Measurements from ENCODE around the gene KCNJ9. TPM values are rescaled to one million over a fixed set of nuclear protein-coding genes. Genes with fewer than 3 reads are reported as not detected.

KCNJ9 gene
- total and polyA plus RNA-seq, 2 of the 4 experiments (the other 2 are of a cell fraction), result not detected

DNA sequence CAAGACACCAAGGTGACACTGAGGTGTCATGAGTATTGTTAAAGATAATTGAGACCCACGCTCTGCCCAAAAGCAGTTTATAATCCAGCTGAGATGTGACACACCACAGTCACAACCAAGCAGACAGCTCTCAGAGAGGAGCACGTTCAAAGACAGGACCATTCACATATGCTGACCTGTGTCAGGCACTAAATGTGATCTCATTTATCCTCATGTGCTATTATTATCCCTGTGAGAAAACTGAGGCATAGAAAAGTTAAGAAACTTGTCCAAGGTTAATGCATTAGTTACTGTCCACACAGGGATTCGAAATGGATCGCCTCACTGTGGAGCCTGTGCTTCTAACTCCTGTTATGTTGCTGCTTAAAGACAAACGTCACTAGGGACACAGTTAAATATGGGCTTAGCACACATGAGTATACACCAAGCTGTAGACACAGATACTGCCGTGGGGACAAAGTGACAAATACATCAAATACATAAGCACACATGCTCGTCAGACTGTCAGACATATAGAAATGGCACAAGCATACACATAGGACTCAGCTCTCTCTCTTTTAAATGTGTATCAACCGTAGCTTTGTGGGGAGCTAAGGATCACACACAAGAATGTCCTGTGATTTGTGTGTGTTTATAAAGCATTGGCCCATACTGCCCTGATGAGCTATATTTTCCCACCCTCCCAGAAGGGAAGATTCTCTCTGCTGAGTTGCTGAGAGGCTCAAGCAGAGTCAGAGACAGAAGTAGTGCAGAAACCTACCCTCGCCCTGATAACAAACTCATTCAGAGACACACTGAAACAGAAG lies 20.6 kb downstream of the KCNJ9 start:
- Histone ChIP-seq H3K4me1 (ENCODE audit: control insufficient read depth, insufficient read depth, low read length) (peaks cover 17% of the 10 kb centered on the region), H3K9ac (ENCODE audit: low read depth, low read length) (no peak overlapping the region), H2BK120ac (ENCODE audit: low read depth, low read length) (no peak overlapping the region), H3K56ac (ENCODE audit: extremely low read depth, insufficient read depth, low read length) (no peak overlapping the region), H2AK5ac (ENCODE audit: low read depth, low read length) (no peak overlapping the region; the same call in 1 of the 2 replicates), H2BK20ac (ENCODE audit: low read depth, low read length) (no peak overlapping the region), H3K79me1 (ENCODE audit: low read depth in 1 of 2, low read length in 2 of 2) (peaks cover 0 to 8% of the 10 kb centered on the region in 2 experiments; a peak in 2 of 4 replicates), H4K8ac (ENCODE audit: low read depth in 2 of 2, low read length in 2 of 2) (peak overlapping the region; percentile 11 to 15; a peak in 2 of 4 replicates), H4K20me1 (ENCODE audit: insufficient read depth, low read length) (no peaks in the 10 kb centered on the region), H3K27me3 (ENCODE audit: control insufficient read depth, insufficient read depth, low read length) (peaks cover 6% of the 10 kb centered on the region), H2BK15ac (ENCODE audit: low read depth, low read length) (0 out of 3 replicates have a peak overlapping the region, but pooled peaks have one; percentile 25), H4K91ac (ENCODE audit: insufficient read depth, low read depth, low read length) (no peak overlapping the region), H3K23ac (ENCODE audit: low read depth, low read length) (no peak overlapping the region), H3K9me1 (ENCODE audit: insufficient read depth, low read length) (no peaks in the 10 kb centered on the region), H3K4ac (ENCODE audit: low read depth, low read length) (no peak overlapping the region; the same call in 1 of the 2 replicates), H4K5ac (ENCODE audit: low read depth, low read length) (no peak overlapping the region), H2BK5ac (ENCODE audit: low read depth, low read length, poor library complexity, severe bottlenecking) (no peak overlapping the region), H3K36me3 (ENCODE audit: control insufficient read depth, insufficient read depth, low read length) (no peaks in the 10 kb centered on the region), H3K14ac (replicated peaks; ENCODE audit: low read depth, low read length) (no peak overlapping the region), H3K18ac (ENCODE audit: low read depth, low read length) (no peak overlapping the region), H3K4me3 (ENCODE audit: insufficient read depth, low read depth, low read length) (no peak overlapping the region), H2AK9ac (replicated peaks; ENCODE audit: low read depth, low read length, poor library complexity) (no peak overlapping the region), H3K27ac (ENCODE audit: insufficient read depth, low read length) (no peak overlapping the region), H3K4me2 (ENCODE audit: low read depth, low read length) (no peak overlapping the region), H3K9me3 (ENCODE audit: control insufficient read depth, insufficient read depth, low read length) (no peaks in the 10 kb centered on the region), H2AFZ (replicated peaks; ENCODE audit: low read length, poor library complexity) (peak overlapping the region; percentile 55)
- dilution Hi-C loops (cut with HindIII; ENCODE audit: low sequenced_read_pairs, unreplicated experiment), result loop anchor here (10.0 kb wide), 1 partner anchor 113 kb away; no protein-coding TSS in a partner anchor
- 20% methylated on average over 1 of the region's 9 CpGs; no CpG with 5 or more reads in 1 of the 2 experiments for WGBS, 2 experiments (ENCODE audit: extremely low coverage in 2 of 2, insufficient read length in 1 of 2)
- ATAC-seq (ENCODE audit: low read depth) (no peak), DNase-seq (peak; percentile 33)
- ChIA-PET CTCF (interaction anchor here (0.6 to 3.2 kb wide), 19 partner anchors 15 to 505 kb away, joined by 3 to 25 read pairs (median 4); no protein-coding TSS in a partner anchor), POLR2A (ENCODE audit: unreplicated experiment) (no interaction called here)
- in situ Hi-C loops (cut with MboI; ENCODE audit: low sequenced_read_pairs), result no loop called here
- intact Hi-C loops (cut with micrococcal nuclease), result loop anchor here (1.0 kb wide), 4 partner anchors 91 to 274 kb away; no protein-coding TSS in a partner anchor
- no TSS peak for BruUV-seq (replicated peaks)
- TF ChIP-seq MXI1 (IDR thresholded peaks at IDR 0.05; ENCODE audit: borderline replicate concordance, low read depth, low read length), result no peak
- TF ChIP-seq, protein P1, sequence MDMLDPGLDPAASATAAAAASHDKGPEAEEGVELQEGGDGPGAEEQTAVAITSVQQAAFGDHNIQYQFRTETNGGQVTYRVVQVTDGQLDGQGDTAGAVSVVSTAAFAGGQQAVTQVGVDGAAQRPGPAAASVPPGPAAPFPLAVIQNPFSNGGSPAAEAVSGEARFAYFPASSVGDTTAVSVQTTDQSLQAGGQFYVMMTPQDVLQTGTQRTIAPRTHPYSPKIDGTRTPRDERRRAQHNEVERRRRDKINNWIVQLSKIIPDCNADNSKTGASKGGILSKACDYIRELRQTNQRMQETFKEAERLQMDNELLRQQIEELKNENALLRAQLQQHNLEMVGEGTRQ (IDR thresholded peaks at IDR 0.05; ENCODE audit: low read depth, low read length), result no peak
- TF ChIP-seq MAZ (IDR thresholded peaks at IDR 0.05; ENCODE audit: borderline replicate concordance, low read depth, low read length), result no peak

All from IMR-90 (cell line).